ENCODE data around the gene FBXW5. TPM values are rescaled to one million over a fixed set of nuclear protein-coding genes. Genes with fewer than 3 reads are reported as not detected.

FBXW5 gene
- total RNA-seq, result 45.4 TPM

- Histone ChIP-seq H3K27ac (ENCODE audit: low read depth, low read length) (peak within 1 kb of the TSS; percentile 97), H3K9me3 (ENCODE audit: control insufficient read depth in 3 of 3, low read length in 3 of 3) (peaks cover 0 to 2% (median 0%) of the 10 kb centered on the region in 3 donors), H3K9ac (ENCODE audit: low read depth in 1 of 3, low read length in 3 of 3) (peak within 1 kb of the TSS; percentile 88 to 98 (median 93)), H3K27me3 (ENCODE audit: control insufficient read depth in 3 of 3, insufficient read depth in 3 of 3, low read length in 3 of 3) (no peaks in the 10 kb centered on the region), H3K36me3 (ENCODE audit: control insufficient read depth in 3 of 3, insufficient read depth in 3 of 3, low read length in 3 of 3) (peaks cover 25 to 32% (median 26%) of the 10 kb centered on the region in 3 donors), H3K4me1 (ENCODE audit: control insufficient read depth in 3 of 3, insufficient read depth in 3 of 3, low read length in 3 of 3) (peaks cover 42 to 71% (median 62%) of the 10 kb centered on the region in 3 donors), H3K4me3 (ENCODE audit: low read length in 3 of 3) (peak within 1 kb of the TSS; percentile 75 to 90 (median 85))
Observed at GRCh38 chr9:136944519-136945332, at the start of gene FBXW5, which contains the start of gene C8G. TSS of gene FBXW5 (minus strand) at chr9:136944738. CDS start at chr9:136944083, 655 bp downstream. TSS of gene C8G (plus strand) at chr9:136945243. CDS start at chr9:136945321, 78 bp downstream.

- H3K4me1 ChIP-seq (ENCODE audit: control insufficient read depth in 3 of 3, insufficient read depth in 3 of 3, low read length in 3 of 3), result peaks cover 13 to 18% (median 15%) of the 10 kb centered on the region in 3 donors
- peaks cover 0 to 4% (median 0%) of the 10 kb centered on the region in 3 donors for H3K9me3 ChIP-seq (ENCODE audit: control insufficient read depth in 3 of 3, low read length in 3 of 3)
- peaks cover 3 to 6% (median 3%) of the 10 kb centered on the region in 3 donors for H3K36me3 ChIP-seq (ENCODE audit: control insufficient read depth in 3 of 3, insufficient read depth in 3 of 3, low read length in 3 of 3)
- H3K4me3 ChIP-seq (ENCODE audit: low read length in 3 of 3), result peak overlapping the region; percentile 83 to 84 (median 83)
- peak overlapping the region; percentile 19 for H3K27ac ChIP-seq (ENCODE audit: low read depth, low read length)
- H3K9ac ChIP-seq (ENCODE audit: low read depth in 1 of 3, low read length in 3 of 3), result peak overlapping the region; percentile 70 to 85 (median 85)
- peaks cover 6 to 15% (median 11%) of the 10 kb centered on the region in 3 donors for H3K27me3 ChIP-seq (ENCODE audit: control insufficient read depth in 3 of 3, insufficient read depth in 3 of 3, low read length in 3 of 3)
Observed at GRCh38 chr9:136992819-136993369, 48.4 kb upstream of the FBXW5 start.

GRCh38 chr9:136991993-136992818 is 47.7 kb upstream of the FBXW5 start, which contains the start of gene PAXX:
TSS of gene PAXX (plus strand) at chr9:136992422. CDS start at chr9:136992444, 22 bp downstream.
- Histone ChIP-seq H3K4me1 (ENCODE audit: control insufficient read depth in 3 of 3, insufficient read depth in 3 of 3, low read length in 3 of 3) (peaks cover 13 to 18% (median 15%) of the 10 kb centered on the region in 3 donors), H3K36me3 (ENCODE audit: control insufficient read depth in 3 of 3, insufficient read depth in 3 of 3, low read length in 3 of 3) (peaks cover 3 to 6% (median 3%) of the 10 kb centered on the region in 3 donors), H3K9me3 (ENCODE audit: control insufficient read depth in 3 of 3, low read length in 3 of 3) (peaks cover 0 to 4% (median 0%) of the 10 kb centered on the region in 3 donors), H3K9ac (ENCODE audit: low read depth in 1 of 3, low read length in 3 of 3) (peak within 1 kb of the TSS; percentile 70 to 85 (median 85)), H3K4me3 (ENCODE audit: low read length in 3 of 3) (peak within 1 kb of the TSS; percentile 83 to 84 (median 83)), H3K27ac (ENCODE audit: low read depth, low read length) (peak within 1 kb of the TSS; percentile 19), H3K27me3 (ENCODE audit: control insufficient read depth in 3 of 3, insufficient read depth in 3 of 3, low read length in 3 of 3) (peaks cover 5 to 18% (median 8%) of the 10 kb centered on the region in 3 donors)

GRCh38 chr9:136990242-136990911 is 45.8 kb upstream of the FBXW5 start:
- H3K27me3 ChIP-seq (ENCODE audit: control insufficient read depth in 3 of 3, insufficient read depth in 3 of 3, low read length in 3 of 3), result peaks cover 6 to 13% (median 8%) of the 10 kb centered on the region in 3 donors

GRCh38 chr9:136988872-136989271 is 44.3 kb upstream of the FBXW5 start:
- Histone ChIP-seq H3K27me3 (ENCODE audit: control insufficient read depth in 3 of 3, insufficient read depth in 3 of 3, low read length in 3 of 3) (peaks cover 14 to 23% (median 19%) of the 10 kb centered on the region in 3 donors), H3K27ac (ENCODE audit: low read depth, low read length) (no peak overlapping the region), H3K9ac (ENCODE audit: low read depth in 1 of 3, low read length in 3 of 3) (no peak overlapping the region), H3K4me1 (ENCODE audit: control insufficient read depth in 3 of 3, insufficient read depth in 3 of 3, low read length in 3 of 3) (peaks cover 8 to 19% (median 11%) of the 10 kb centered on the region in 3 donors), H3K9me3 (ENCODE audit: control insufficient read depth in 3 of 3, low read length in 3 of 3) (peaks cover 0 to 4% (median 0%) of the 10 kb centered on the region in 3 donors), H3K4me3 (ENCODE audit: low read length in 3 of 3) (no peak overlapping the region), H3K36me3 (ENCODE audit: control insufficient read depth in 3 of 3, insufficient read depth in 3 of 3, low read length in 3 of 3) (peaks cover 3 to 6% (median 3%) of the 10 kb centered on the region in 3 donors)

More at GRCh38 chr9:136990242-136990911, 45.8 kb upstream of the FBXW5 start:
- H3K4me3 ChIP-seq (ENCODE audit: low read length in 3 of 3), result no peak overlapping the region
- H3K9me3 ChIP-seq (ENCODE audit: control insufficient read depth in 3 of 3, low read length in 3 of 3), result peaks cover 0 to 4% (median 0%) of the 10 kb centered on the region in 3 donors
- no peak overlapping the region for H3K27ac ChIP-seq (ENCODE audit: low read depth, low read length)
- peaks cover 10 to 15% (median 11%) of the 10 kb centered on the region in 3 donors for H3K4me1 ChIP-seq (ENCODE audit: control insufficient read depth in 3 of 3, insufficient read depth in 3 of 3, low read length in 3 of 3)
- peaks cover 3 to 6% (median 3%) of the 10 kb centered on the region in 3 donors for H3K36me3 ChIP-seq (ENCODE audit: control insufficient read depth in 3 of 3, insufficient read depth in 3 of 3, low read length in 3 of 3)
- no peak overlapping the region for H3K9ac ChIP-seq (ENCODE audit: low read depth in 1 of 3, low read length in 3 of 3)

- H3K9me3 ChIP-seq (ENCODE audit: control insufficient read depth in 3 of 3, low read length in 3 of 3), result peaks cover 0 to 4% (median 0%) of the 10 kb centered on the region in 3 donors
- peaks cover 0 to 8% (median 7%) of the 10 kb centered on the region in 3 donors for H3K4me1 ChIP-seq (ENCODE audit: control insufficient read depth in 3 of 3, insufficient read depth in 3 of 3, low read length in 3 of 3)
- peaks cover 22 to 36% (median 33%) of the 10 kb centered on the region in 3 donors for H3K27me3 ChIP-seq (ENCODE audit: control insufficient read depth in 3 of 3, insufficient read depth in 3 of 3, low read length in 3 of 3)
- H3K4me3 ChIP-seq (ENCODE audit: low read length in 3 of 3), result no peak overlapping the region
- H3K9ac ChIP-seq (ENCODE audit: low read depth in 1 of 3, low read length in 3 of 3), result no peak overlapping the region
- no peaks in the 10 kb centered on the region for H3K36me3 ChIP-seq (ENCODE audit: control insufficient read depth in 3 of 3, insufficient read depth in 3 of 3, low read length in 3 of 3)
- H3K27ac ChIP-seq (ENCODE audit: low read depth, low read length), result no peak overlapping the region
Observed at GRCh38 chr9:136985853-136986252, 41.3 kb upstream of the FBXW5 start.

- H3K9ac ChIP-seq (ENCODE audit: low read depth in 1 of 3, low read length in 3 of 3), result no peak overlapping the region
- no peak overlapping the region for H3K4me3 ChIP-seq (ENCODE audit: low read length in 3 of 3)
- H3K9me3 ChIP-seq (ENCODE audit: control insufficient read depth in 3 of 3, low read length in 3 of 3), result no peaks in the 10 kb centered on the region
- no peak overlapping the region for H3K27ac ChIP-seq (ENCODE audit: low read depth, low read length)
- no peaks in the 10 kb centered on the region for H3K36me3 ChIP-seq (ENCODE audit: control insufficient read depth in 3 of 3, insufficient read depth in 3 of 3, low read length in 3 of 3)
- H3K4me1 ChIP-seq (ENCODE audit: control insufficient read depth in 3 of 3, insufficient read depth in 3 of 3, low read length in 3 of 3), result peaks cover 0 to 10% (median 7%) of the 10 kb centered on the region in 3 donors
- peaks cover 22 to 36% (median 33%) of the 10 kb centered on the region in 3 donors for H3K27me3 ChIP-seq (ENCODE audit: control insufficient read depth in 3 of 3, insufficient read depth in 3 of 3, low read length in 3 of 3)
Observed at GRCh38 chr9:136985027-136985602, 40.6 kb upstream of the FBXW5 start.

- Histone ChIP-seq H3K9ac (ENCODE audit: low read depth in 1 of 3, low read length in 3 of 3) (no peak overlapping the region), H3K9me3 (ENCODE audit: control insufficient read depth in 3 of 3, low read length in 3 of 3) (no peaks in the 10 kb centered on the region), H3K27ac (ENCODE audit: low read depth, low read length) (no peak overlapping the region), H3K4me3 (ENCODE audit: low read length in 3 of 3) (no peak overlapping the region), H3K4me1 (ENCODE audit: control insufficient read depth in 3 of 3, insufficient read depth in 3 of 3, low read length in 3 of 3) (peaks cover 0 to 10% (median 7%) of the 10 kb centered on the region in 3 donors), H3K36me3 (ENCODE audit: control insufficient read depth in 3 of 3, insufficient read depth in 3 of 3, low read length in 3 of 3) (no peaks in the 10 kb centered on the region), H3K27me3 (ENCODE audit: control insufficient read depth in 3 of 3, insufficient read depth in 3 of 3, low read length in 3 of 3) (peaks cover 22 to 36% (median 33%) of the 10 kb centered on the region in 3 donors)
Observed at GRCh38 chr9:136984464-136985026, 40.0 kb upstream of the FBXW5 start.

All from skeletal muscle tissue (tissue), 4 donors.